ENCODE measurements around the gene DDAH2.
"Not testable (repeated sequence)": the region's sequence is repeated elsewhere in the genome, so short reads cannot be mapped to it uniquely, and the experiment has no call there.

The DDAH2 gene

DNA sequence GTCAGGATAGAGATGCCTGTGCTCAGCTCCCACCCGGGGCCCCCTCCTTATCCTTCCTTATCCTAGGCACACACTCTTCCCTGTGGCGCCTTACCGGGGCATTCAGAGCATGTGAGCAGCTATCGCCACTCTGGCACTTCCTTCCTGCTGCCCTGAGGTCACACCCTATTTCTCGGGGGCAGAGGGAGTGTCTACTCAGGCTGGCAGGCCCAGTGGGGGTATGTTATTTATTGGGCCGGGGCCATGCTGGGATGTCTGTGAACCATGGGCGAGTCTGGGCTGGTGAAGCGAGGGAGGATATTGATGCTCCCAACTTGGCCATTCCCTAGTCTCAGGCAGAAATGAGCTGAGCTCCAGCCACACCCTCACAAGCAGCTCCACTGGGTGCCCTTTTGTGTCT, 17.9 kb downstream of the DDAH2 start:
- DNase-seq, result no peak

DNA sequence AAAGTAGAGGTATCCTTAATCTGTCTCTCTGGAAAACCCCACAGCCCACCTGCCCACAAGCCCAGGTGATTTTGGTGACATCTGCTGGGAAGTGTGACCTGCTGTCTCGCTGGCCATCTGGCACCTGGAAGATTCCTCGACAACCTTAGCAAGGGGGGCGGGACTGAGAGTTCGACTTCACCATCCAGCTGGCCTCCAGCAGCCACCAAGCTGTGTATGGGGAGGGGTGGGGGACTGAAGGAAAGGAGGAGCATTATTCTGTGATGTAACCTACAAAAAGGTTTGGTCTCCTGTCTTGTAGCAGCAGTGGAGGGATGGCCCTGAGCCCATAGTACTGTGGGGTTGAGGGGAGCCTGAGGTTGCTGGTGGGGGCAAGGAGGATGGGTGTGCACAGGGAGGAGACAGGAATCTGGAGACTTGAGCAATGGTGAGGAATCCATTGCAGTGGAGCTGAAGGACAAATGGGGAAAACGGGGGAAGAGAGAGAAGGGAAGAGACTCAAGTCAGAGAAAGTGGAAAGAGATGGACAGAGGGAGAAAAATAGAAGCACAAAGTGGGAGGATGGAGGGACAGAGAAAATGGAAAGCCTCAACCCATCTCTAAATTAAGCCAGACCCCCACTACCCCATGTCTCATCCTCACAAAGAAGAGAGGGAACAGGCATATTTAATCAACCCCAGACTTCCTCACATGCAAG, 18.4 kb downstream of the DDAH2 start:
- no peak for DNase-seq

DNA sequence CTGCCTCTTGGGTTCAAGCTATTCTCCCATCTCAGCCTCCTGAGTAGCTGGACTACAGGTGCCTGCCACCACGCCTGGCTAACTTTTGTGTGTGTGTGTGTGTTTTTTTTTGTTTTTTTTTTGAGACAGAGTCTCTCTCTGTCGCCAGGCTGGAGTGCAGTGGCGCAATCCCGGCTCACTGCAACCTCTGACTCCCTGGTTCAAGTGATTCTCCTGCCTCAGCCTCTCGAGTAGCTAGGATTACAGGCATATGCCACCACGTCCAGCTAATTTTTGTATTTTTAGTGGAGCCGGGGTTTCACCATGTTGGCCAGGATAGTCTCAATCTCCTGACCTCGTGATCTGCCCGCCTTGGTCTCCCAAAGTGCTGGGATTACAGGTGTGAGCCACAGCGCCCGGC, 19.9 kb downstream of the DDAH2 start:
- not testable (repeated sequence) for DNase-seq

DNA sequence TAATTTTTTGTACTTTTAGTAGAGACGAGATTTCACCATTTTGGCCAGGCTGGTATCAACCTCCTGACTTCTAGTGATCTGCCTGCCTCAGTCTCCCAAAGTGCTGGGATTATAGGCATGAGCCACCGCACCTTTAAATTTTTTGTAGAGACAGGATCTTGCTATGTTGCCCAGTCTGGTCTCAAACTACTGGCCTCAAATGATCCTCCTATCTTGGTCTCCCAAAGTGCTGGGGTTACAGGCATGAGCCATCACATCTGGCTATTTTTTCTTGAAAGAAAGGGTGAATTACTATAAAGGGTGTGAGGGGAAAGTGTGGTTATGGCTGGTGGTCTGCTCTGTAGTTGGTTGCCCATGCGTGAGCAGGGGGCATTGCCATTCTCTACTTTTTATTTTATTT, 20.9 kb downstream of the DDAH2 start:
- no peak for DNase-seq

DNA sequence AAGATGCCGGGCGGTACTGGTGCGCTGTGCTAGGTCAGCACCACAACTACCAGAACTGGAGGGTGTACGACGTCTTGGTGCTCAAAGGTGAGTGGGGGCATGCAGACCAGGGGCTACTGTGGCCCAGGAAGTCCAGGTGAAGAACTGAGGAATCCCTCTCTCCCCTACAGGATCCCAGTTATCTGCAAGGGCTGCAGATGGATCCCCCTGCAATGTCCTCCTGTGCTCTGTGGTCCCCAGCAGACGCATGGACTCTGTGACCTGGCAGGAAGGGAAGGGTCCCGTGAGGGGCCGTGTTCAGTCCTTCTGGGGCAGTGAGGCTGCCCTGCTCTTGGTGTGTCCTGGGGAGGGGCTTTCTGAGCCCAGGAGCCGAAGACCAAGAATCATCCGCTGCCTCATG, 21.4 kb downstream of the DDAH2 start:
- DNase-seq, result no peak

DNA sequence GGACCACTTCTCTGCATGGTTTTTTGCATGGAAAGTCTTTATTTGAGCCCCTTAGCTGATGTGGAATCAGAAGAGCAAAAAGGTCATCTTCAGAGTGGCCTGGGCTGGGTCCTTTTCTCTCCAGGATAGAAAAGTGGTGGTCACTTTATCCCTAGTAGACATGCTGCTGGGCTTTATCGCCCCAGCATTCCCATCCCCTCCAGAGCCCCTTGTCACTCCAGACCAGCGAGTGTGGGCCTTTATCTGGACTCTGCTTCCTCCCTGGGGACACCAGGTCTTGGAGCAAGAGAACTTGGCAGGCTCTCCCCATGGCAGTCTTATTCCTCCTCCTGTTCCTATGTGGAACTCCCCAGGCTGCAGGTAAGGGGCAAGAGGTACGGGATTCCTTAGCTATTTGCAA, 22.5 kb downstream of the DDAH2 start, which contains the start of gene LY6G6F:
TSS of gene LY6G6F (plus strand) at position 268 of the 400 bp plus-strand sequence. CDS start at position 309, 41 bp downstream.
- no peak for DNase-seq

DNA sequence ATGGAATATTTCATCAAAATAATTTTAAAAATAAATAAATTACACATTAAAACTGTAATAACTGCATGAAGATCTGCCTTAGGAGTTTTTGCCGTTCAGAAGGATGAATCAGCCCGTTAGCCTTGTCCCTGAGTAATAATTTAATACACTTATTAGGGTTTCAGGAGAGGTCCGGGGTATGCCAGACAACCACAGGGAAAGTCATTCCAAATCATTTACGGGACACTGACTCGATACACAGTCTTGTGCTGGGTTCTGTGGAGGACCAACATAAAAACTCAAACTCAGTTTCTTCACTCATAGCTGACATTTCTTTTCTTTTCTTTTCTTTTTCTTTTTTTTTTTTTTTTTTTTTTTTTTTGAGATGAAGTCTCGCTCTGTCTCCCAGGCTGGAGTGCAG, 23.2 kb downstream of the DDAH2 start:
- DNase-seq, result no peak

DNA sequence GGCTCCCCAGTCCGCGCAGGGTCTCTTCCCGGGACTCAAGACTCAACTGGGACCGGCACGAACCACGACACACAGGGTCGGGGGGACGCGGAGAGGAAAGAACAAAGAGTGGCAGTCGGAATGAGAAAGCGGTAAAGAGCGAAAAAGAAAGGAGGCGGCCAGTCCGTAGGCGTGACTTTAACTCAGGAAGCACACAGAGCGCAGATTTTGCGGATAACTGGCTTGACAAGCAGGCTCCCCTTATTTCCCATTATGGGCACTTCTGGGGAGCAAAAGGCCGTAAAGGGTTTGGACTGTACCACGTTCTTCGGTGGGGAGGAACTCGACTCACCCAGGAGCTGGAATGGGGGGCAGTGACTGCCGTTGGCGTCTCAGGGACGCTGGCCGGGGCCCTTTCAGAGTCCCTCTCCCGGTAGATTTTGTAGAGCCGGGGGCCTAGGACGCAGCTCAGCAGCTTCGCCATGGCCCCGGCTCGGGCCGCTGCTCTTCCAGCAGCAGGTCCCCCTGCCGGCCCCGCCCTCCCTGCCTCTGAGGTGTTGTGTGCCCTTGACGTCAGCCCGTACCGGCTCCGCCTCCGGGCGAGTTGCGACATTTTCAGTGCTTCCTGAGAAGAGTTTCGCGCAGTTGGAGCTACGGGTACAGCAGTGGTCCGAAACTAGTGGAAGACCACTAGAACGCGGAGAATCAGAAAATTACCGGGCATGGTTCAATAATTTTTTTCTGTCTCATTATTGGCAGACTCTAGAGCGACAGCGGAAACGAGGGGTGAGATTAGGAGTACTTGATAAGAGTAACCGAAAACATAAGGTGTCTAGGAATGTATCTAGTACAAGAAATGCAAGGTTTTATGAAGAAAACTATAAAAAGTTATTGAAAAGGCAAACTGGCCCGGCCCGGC, 26.0 kb downstream of the DDAH2 start, which contains the start of gene ABHD16A:
TSS of gene ABHD16A (minus strand) at position 506 of the 898 bp plus-strand sequence. CDS start at position 463, 43 bp downstream.
- DNase-seq, result peak; percentile 97

DNA sequence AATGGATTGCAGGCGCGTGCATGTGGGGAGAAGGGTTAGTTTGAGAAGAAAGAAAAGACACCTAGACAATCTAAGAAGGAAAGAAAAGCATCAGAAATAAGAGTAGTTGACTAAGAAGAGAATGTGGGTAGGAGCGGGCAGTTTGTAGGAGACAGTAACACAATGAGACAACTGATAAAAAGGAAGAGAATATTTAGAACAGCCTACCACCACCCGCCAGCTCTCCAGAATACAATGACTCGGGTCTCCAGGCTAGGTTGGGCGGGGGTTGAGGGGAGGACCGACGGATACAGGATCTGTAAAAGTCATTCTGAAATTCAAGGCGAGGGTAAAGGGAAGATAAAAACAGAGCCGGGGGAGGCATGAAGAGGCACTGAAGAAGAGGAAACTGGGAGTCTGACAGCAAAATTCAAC, 26.7 kb downstream of the DDAH2 start:
- DNase-seq, result peak; percentile 46

DNA sequence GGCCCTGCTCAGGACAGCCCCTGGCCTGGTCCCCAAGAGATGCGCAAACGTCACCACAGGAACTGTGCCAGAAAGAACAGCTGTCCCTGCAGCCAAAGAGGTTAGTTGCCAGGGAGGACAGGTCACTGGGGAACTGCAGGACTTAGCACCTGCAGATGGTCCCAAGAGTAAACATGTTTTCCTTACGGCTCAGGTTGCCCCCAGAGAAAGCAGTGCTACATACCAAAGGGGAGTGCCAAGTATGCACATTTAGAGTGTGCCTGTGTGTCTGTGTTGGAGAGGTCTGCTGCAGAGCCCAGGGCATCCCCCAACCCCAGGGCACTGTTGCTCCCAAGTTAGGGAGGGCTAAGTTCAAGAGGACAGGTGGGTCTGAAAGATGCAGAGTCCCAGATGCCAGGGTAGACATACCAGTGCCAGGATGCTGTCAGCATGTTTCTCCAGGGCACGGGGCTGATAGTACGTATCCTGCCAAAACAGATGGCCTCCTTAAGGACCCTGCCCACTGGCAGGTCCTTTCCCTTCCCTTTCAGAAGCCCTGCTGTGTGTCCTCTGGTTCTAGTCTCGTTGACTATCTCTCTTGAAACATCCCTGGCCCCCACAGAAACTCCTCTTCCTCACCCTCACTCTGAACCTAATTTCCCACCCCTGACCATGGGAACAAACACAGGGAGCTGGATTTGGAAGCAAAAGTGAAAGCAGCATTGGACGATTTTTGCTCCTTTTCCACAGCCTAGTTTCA, 27.3 kb downstream of the DDAH2 start:
- no peak for DNase-seq

DNA sequence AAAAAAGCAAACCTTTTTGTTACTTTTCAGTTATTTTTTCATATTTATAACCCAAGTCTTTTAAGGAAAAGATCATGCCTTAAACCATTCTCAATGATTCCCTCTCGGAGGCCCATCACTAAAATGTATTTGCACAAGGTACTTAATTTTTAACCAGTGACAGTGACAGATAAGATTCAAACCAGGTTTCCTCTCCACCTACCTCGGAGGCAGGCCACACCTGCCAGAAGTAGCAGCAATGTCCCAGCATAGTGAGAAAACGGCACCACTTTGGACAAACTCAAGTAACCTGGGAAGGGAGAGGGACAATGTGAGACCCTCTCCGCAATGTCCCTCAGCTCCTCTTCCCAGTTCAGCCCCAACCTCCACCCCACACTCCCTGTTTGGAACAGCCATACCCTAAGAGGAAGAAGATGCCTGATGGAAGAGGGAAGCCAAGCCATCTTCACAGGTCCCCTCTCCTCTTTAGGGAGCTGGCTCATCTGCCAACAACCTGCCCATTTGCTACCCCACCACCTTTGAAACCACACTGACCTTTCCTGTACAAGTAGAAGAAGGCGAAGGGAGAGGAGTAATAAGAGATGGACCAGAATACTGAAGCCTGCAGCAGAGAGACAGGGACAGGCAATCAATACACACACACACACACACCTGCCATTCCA, 28.2 kb downstream of the DDAH2 start:
- no peak for DNase-seq

DNA sequence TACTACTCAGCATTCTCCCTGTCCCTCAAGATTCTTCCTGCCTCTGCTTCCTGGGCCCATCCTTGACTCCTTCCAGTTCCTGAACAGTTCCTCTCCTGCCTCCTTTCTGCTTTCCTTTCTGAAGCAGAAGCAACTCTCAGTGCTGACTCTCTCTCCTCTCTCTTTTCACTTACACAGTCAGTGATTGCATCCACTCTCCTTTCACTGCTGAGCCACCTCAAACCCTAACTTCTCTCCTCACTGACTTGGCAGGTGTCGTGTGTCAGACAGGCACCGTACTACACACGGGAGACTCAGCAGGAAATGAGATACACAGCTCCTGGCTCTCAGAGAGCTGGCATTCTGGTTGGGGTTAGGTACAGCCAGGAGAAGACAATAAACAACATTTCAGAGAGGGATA, 31.5 kb downstream of the DDAH2 start:
- no peak for DNase-seq

DNA sequence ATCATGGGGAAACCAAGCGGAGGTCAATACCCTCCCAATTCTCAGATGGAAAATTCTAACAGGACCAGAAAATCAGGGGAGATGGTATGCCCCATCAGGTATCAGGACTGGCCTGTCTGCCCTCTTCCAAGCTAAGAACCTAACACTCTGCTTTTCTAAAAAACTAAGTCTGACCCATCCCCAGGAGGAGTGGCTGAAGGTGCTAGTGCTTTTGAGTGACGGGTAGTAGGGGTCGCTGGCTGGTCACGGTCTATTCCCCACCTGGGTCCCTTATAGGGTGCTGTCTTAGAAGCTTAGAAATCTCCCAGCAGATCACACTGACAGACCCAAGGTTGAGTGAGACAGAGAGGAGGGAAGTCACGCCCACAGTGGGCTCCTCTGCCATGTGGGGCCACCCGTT, 35.6 kb downstream of the DDAH2 start:
- DNase-seq, result no peak

DNA sequence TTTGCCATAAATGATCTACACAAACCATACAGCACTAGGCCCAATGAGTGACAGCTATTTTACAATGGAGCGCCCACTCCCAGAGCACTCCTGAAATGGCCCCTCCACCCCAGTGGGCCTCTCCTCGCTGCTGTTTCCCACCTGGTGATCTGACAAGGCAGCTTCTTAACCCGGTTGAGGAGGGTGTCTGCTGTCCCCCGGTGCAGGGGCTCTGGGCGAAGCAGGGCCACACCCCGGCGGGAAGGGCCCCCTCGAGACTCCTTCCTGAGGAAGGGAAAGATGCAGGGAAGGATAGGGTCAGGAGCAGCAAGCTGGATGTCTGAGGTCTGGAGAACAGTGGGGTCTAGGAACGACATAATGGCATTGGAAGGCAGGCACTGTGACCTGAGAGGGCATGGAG, 36.2 kb downstream of the DDAH2 start:
- DNase-seq, result no peak

DNA sequence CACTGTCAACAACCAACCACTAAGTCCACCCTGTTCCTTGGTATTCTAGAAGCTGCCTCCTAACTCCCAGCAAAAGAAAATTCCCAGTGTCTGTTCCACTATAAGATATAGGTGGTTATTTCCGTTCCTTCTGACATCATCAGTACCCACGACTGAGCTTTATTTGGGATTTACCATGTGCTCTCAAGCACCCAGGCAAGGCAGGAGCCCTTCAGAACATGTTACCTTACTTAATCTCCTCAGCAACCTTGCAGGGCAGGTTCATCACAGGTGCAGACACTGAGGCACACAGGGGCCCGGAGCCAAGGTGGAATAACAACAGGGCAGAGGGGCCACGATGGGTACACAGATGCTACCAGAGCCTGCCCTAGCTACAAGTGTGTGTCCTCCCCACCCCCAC, 36.7 kb downstream of the DDAH2 start:
- DNase-seq, result no peak

DNA sequence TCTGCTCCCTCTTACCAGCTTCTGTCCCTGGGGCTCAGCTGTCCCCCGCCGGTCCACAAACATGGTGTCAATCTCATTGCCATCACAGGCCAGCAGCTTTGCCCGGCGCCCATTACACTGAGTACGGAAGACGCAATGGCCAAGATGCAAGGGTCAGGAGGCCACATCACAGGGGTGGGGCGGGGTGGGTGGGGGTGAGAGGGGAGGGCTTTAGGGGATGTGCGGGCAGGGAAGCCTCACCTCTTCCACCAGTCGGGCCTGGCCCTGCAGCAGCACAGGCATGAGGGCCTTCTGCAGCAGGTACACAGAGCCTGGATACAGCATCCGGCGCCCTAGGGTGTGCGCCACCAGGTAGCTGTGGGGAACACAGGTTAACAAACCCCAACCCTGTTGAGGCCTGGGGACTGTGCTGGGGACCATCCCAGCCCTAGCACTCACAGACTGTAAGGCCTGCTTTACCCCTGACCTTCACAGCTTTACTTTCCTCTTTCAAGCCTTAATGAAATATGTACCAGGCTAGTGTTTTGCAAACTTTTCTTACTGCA, 37.5 kb downstream of the DDAH2 start:
- DNase-seq, result no peak

DNA sequence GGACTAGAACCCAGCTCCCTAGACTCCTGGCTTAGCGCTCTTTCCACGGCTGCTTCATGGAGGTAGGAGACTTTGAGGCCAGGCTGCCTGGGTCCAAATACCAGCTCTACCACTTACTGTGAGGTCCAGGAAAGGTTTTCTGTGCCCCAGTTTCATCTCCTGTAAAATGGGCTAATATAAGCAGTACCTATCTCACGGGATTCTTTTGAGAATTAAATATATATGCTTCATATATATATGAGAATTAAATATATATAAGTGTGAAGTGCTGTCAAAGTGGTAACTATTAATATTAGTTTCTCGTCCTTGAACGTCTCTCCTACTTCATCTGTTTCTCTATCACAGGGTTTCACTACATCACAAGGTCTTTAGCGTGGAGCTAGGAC, 38.0 kb downstream of the DDAH2 start:
- DNase-seq, result no peak

DNA sequence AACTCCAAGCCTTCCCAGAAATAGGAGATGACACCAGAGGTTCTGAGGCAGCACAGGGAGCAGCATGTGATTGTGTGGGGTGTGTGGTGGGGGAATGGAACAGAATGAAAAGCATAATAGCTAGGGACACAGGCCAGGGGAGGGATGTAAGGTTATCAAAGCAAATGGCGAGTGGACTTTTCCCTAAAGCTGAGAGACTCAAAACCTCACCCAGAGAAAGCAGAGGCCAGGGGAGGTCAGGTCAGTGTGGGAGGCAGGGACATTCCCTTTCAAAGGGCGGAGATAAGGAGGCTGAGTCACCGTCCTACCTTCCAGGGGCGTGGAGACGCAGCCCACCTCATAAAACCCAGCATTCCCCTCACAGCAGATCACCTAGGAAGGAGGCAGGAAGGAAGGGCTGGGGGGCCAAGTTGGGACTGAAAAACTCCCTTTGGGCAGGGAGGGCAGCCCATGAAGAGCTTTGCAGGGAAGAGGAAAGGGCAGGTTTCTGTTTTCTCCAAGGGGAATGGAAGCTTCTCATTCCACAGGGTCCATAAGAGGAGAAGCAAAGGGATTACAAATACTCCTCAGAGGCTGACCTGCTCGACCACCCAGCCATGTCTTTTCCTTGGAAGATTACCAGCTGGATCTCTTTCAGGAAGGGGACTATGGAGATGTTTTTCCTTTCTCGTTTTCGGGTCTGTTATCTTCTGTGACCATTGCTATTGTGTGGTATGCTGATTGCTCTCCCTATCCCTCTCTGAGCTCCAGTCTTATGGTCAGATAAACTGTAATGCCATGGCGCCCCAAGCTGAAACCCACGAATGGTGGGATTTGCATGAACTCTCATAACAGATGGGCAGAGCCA, 38.6 kb downstream of the DDAH2 start:
- no peak for DNase-seq

DNA sequence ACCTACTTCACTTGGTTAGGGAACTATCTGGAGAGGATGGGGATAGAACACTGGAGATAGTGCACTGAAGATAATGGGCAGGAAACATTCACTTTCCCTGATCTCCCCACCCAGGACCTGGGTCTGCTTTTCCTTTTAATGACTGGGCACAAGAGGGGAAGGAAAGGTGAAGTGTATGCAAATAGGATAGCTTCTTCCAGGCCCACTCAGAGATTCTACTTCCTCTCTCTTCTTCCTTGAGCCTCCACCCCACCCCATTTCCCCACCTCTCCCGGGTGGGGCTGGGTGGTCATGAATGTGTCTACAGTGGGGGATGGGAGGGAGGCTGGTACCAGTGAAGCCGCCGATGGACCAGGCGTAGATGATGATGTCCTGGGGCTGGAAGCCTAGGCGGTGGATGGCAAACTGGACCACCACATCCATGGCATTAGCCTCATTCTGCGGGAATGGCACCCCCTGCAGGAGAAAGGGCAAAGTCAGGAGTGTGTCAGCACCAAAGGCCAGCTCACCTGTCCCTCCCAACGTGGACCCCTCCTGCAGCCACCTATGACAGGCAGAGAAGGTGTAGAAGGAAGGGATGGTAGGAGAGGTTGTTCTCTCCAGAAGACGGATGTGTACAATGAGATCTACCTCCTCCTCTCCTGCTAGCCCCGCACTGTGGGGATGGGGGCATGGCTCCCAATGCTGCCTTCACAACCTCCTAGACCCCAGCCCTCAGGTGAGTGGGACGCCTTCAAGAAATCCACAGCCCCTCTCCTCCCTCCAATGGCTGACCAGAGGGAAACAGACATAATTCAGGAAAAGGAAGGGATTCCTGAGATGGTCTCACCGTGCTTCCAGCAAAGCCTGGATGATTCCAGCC, 39.6 kb downstream of the DDAH2 start:
- no peak for DNase-seq

DNA sequence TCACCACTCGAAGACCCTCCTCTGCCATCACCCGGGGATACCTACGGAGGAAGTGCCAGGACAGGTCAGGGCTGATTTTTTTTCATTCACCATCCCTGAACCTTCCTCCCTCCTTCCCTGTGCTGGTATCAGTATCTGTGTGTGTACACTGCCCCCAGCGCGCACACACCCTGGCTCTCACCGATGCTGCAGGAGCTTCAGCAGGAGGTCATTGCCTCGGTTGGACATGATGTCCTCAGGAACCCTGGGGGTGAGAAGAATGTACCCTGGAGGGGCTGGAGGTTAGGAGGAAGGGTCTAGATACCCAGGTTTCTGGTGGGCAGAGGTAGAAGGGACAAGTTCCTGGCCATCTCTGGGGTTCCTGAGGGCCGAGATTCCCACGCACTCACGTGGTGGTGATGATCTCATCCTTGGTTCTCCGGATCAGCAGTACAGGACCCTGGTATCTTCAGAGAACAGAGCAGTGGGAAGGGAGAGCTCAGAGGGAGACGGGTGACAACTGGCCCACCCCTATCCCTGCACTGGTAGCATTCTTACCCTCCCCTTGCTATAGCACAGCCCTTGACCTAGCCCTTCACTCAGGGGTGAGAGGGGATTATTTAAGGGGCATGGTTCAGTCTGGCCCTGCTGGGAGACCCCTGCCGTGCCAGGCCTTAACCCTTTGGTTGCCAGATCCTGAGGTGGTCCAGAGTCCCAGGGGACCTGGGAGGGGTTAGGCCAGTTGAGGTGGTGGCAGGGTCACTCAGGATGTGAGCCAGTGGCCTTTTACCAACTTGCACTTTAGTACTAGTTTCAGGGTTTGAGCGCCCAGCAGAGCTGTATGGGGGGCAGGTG, 41.0 kb downstream of the DDAH2 start:
- DNase-seq, result no peak

Measured in activated naive CD4-positive, alpha-beta T cell treated with anti-CD3 and anti-CD28 coated beads, Interleukin-2, amount 50 U/mL, for 16 hours (primary cell).